Stimulated activated CD8-positive, alpha-beta memory T cell treated with anti-CD3 and anti-CD28 coated beads, Interleukin-4, amount 100 ng/mL, for 48 hours (primary cell): Measurements from ENCODE around the gene PRKCSH.
A peak's percentile ranks its signal among the peaks of the same experiment; 100 is the strongest.

ENCODE experiments used
- DNase-seq: peaks from one replicate; pipeline ENCODE4 v3.0.0-alpha.2; 2020

PRKCSH gene

DNA sequence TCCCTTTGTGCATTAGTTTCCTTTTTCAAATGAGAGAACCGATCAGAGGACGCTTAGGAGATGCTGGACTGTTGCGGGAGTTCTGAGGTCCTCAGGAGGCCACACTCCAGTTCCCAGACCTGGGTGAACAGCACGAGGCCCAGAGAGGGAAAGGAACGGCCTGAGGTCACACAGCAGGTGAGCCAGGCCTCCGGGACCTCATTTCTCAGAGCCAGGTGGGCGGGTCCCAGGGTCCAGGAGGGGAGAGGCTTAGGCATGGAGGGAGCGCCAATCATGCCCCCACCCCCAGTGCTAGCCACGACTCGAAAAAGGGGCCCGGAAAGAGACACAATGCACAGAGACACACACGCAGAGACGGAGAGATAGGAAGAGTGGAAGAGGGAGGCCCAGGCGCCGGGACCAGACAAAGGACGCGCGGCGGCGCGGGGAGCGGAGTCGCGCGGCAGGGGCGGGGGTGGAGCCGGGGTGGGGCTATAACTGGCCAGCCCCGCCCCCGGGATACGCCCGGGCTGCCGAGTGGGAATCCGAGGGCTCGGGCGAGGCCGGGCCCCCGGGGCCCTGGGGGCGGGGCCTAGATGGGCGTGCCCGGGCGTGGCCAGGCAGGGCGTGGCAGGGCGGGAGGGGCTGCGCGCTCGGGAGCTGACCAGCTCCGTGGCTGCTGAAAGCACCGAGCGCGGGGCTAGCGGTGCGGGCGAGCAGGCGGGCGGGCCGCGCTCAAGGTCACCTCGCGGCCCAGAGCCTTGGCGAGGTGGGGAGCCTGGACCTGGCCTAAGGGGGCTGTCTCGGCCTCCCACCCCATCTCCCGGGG is 43.9 kb downstream of the PRKCSH start:
- peak; percentile 72 for DNase-seq

- DNase-seq: no peak
Measured at GRCh38 chr19:11479898-11480714, 44.7 kb downstream of the PRKCSH start.

- peak; percentile 33 for DNase-seq
Measured at GRCh38 chr19:11480715-11481533, 45.5 kb downstream of the PRKCSH start, which contains the start of gene ELAVL3. TSS of gene ELAVL3 (minus strand) at chr19:11481046. CDS start at chr19:11480608, 438 bp downstream.

DNA sequence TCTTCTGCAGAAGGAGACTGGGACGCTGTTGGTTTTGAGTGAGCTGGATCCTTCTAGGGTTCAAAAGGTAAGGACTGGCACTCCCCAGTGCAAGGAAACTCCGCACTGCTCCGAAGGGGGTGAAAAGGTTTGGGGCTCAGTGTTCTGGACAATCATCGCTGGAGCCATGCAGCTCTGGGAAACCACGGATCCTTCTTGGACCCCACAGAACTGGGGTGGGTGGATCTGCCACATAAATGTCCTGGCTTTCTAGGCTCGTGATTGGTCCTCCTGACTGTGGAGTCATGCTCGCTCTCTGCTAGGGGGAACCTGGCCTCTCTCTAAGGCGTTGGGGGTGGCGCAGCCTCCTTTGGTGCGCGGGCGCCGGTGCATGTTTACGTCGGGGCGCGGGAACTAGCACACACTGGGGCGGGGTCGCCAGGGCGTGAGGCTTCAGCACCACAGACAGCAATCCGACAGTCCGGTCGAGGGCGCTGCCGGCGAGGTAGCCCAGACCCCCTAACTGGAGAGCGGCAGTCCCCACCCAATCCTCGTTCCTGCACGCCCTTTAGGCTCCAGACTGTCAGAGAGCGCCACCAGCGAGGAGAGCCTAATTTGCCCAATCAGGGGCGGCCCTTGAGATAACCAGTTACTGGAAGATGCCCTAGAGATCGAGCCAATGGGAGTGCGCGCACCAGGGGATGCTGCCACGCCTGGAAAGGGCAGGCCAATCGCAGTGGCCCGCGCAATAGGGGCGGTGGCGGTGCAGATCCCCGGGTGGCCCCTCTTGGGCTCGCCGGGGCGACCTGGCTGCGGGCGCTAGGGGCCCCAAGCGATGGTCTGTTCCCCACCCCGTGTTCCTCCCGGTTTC is 46.3 kb downstream of the PRKCSH start:
- peak; percentile 90 for DNase-seq

GRCh38 chr19:11482384-11483050 is 47.1 kb downstream of the PRKCSH start:
- DNase-seq: peak; percentile 94

DNA sequence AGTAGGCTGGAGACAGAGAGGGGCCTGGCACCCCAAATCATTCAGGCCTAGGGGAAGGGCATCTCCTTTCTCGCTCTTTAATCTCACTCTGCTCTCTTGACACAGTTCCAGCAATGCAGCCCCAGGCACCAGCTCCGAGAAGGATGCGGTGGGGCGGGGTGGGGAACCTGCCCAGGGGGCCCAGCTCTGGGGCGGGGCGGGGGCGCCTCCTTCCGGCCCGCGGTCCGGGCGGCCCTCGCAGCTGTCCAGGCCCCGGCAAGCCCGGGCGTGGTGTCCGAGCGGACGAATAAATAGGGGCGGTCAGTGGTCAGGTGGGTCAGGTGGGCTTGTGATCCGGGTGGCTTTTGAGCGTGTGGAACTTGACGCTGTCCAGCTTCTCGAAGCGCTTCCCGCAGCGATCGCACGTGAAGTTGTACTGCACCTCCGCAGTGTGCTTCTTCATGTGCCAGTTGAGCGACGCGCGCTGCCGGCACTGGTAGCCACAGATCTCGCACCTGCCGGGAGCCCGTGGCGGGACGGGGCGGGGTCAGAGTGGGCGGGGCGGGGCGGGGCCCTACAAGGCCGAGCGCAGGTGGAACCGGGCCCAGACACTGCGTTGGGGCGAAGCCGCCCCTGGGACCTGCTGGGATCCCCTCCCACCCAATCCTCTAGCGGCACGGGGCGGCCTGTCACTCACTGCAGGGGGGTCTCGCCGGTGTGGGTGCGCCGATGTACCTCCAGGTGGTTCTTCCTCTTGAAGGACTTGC is 48.1 kb downstream of the PRKCSH start:
- DNase-seq: no peak

DNA sequence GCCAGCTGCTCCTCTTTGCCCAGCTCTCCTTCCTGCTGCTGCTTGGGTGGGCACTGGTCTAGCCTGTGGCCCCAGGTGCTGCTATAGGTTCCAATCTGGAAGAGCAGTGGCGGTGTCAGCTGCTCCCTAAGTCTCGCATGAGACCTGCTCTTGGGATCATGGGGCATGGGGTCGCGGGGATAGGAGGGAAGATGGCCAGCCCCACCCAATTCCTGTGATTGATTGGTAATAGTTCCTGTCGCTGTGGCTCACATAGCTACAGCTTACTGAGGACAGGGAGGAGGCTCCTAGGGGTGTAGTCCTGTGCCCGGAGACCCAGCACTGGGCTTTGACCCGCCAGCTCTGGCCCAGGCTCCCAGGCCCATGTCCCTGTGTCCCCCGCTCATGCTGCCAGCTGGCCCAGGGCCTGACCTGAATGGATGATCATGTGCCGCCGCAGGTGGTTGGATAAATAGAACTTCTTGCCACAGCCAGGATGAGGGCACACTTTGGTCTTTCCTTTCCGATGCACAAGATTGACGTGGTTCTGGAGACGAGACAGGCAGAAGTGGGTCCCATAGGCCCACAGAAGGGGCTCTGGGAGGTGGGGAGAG is 49.9 kb downstream of the PRKCSH start:
- no peak for DNase-seq

DNA sequence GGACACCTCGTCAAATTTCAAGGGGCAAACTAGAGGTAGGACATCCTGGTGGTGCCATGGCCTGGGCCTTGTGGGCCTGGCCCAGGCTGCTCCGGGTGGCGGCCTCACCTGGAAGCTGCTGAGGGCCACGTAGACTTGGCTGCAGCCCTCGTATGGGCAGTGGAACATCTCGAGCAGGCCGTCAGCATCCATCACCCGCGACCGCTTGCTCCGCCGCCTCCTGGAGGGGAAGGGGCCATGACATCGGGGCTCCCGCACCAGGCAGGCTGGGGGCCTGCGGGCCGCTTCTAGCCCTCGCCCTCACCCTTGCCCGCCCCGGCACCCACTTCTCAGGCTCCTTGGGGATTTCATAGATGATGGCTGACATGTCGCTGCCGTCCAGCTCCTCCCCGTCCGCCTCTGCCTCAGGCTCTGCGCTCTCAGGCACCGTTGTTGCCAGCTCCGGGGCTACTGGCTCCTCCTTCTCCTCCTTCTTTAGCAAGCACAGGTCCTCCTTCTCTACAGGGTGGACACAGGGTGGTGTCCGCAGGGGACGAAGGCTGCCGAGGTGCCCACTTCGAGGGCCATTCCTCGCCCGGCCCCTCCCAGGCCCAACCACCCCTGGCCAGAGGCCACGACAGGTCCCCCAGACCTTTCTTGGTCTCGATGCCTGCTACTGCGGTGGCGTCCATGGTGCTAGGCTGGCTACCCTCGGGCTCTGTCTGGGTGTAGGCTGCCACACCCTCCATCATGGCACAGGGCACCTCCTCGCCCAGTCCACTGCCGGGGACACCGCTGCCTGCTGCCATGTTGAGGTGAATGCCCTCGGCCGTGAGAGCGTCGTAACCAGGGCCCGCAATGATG is 51.4 kb downstream of the PRKCSH start:
- DNase-seq: no peak

GRCh38 chr19:11489378-11489777 is 53.9 kb downstream of the PRKCSH start:
- no peak for DNase-seq

DNA sequence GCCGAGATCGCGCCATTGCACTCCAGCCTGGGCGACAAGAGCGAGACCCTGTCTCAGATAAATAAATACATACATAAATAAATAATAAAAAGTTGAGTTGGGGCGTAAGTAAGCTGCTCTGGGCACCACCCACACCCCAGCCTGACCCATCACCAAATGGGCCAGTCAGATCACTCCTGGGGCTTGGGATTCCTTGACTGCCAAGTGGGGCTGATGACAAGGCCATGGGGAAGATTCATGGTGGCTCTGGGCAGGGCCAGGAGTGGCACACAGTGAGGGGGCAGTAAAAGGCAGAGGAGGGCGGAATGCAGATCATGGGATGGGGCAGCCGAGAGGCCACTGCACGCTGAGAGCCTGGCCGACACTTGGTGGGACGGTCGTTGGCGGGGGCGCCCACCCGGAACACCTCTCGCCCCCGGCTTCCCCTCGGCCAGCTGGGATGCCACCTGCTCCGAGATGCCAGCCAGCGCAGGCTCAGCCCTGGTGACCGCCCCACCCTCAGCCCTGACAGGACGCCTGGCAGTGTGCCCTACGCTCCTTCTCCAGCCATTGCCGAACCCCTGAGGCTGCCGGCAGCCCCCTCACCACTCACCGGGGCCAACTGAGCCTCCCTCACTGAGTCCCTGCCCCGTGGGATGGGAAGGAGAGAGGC is 59.3 kb downstream of the PRKCSH start:
- DNase-seq: no peak

- DNase-seq: no peak
Measured at GRCh38 chr19:11495481-11495880, 60.0 kb downstream of the PRKCSH start.

DNA sequence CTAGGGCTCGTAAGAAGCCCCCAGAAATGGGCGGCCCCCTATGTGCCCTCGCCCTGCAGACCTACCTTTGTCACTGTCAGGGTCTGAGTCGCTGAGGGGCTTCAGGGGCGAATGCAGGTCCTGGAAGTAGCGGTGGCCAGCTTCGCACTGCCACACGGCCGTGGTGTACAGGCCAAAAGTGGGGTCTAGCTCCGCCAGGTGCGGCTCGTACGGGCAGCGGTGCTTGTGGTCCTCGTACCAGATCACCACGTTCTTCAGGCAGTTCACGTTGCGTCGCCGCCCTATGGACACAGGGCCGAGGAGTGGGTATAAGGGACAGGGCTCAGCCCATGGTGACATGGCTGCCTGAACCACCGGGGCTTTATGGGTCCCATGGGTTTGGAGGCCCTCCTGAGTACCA is 60.5 kb downstream of the PRKCSH start:
- no peak for DNase-seq

- DNase-seq: peak; percentile 83
Measured at GRCh38 chr19:11496391-11497163, 61.1 kb downstream of the PRKCSH start.

- DNase-seq: no peak
Measured at GRCh38 chr19:11499220-11499726, 63.8 kb downstream of the PRKCSH start.

DNA sequence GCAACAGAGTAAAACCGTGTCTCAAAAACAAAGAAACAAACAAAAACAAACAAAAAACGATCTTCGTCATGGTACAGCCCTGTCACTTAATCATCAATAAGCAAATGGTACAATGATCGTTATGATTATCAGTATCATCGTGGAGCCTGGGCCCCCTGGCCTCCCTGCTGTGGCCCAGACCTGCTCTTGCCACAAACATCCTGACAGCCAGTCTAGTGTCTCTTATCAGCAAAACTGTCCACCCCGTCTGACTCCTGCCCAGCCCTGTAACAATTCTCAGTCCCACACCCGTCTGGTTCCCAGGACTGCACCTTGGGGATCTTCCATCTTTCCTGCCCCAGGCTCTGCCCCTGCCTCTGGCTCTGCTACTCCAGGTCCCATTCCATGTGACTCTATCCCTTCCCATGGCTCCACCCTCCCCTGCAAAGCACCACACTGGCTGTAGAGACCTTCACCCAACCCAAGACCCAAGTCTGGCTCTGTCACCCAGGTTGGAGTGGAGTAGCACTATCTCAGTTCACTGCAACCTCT is 64.5 kb downstream of the PRKCSH start:
- DNase-seq: no peak
